Neural progenitor cell (in vitro differentiated cells): Measurements from ENCODE around the gene ZDHHC8. TPM values are rescaled to one million over a fixed set of nuclear protein-coding genes. Genes with fewer than 3 reads are reported as not detected.

ENCODE experiments used
- DNase-seq: peaks from one replicate; pipeline ENCODE4 v3.0.0-alpha.2; 2016; ENCODE audit warnings: low spot score
- H2AFZ ChIP-seq: fragments of 200-600 bp; sonication (generic); replicated peaks from 2 replicates; pipeline ENCODE4 v1.6.1; 2016; ENCODE audit warnings: antibody characterized with exemption
- H3F3A ChIP-seq: fragments of 200-600 bp; sonication (generic); 2 replicates; pipeline ENCODE4 v1.6.1; 2016; ENCODE audit warnings: antibody characterized with exemption, low read depth
- H3K27ac ChIP-seq: fragments of 200-600 bp; sonication (generic); 2 replicates; pipeline ENCODE4 v1.5.1; 2016; ENCODE audit warnings: mild to moderate bottlenecking
- H3K27me3 ChIP-seq: fragments of 200-600 bp; sonication (generic); 2 replicates; pipeline ENCODE4 v1.6.1; 2016; ENCODE audit warnings: mild to moderate bottlenecking, moderate library complexity
- H3K36me3 ChIP-seq: fragments of 200-600 bp; sonication (generic); 2 replicates; pipeline ENCODE4 v1.5.1; 2016
- H3K4me1 ChIP-seq: fragments of 200-600 bp; sonication (generic); 2 replicates; pipeline ENCODE4 v1.6.1; 2016; ENCODE audit warnings: mixed run types
- H3K4me2 ChIP-seq: fragments of 200-600 bp; sonication (generic); 2 replicates; pipeline ENCODE4 v1.6.1; 2016
- H3K4me3 ChIP-seq: fragments of 200-600 bp; sonication (generic); 2 replicates; pipeline ENCODE4 v1.5.1; 2016
- H3K79me2 ChIP-seq: fragments of 200-600 bp; sonication (generic); 2 replicates; pipeline ENCODE4 v1.6.1; 2016; ENCODE audit warnings: low read depth
- H3K9ac ChIP-seq: fragments of 200-600 bp; sonication (generic); 2 replicates; pipeline ENCODE4 v1.6.1; 2016
- H3K9me3 ChIP-seq: fragments of 200-600 bp; sonication (generic); 2 replicates; pipeline ENCODE4 v1.5.1; 2016; ENCODE audit warnings: low read depth
- H4K20me1 ChIP-seq: fragments of 200-600 bp; sonication (generic); 2 replicates; pipeline ENCODE4 v1.6.1; 2016; ENCODE audit warnings: low read depth
- H3K27ac Mint-ChIP-seq: 3 replicates; pipeline ENCODE4 v1.8.0; 2021; ENCODE audit warnings: mixed read lengths
- H3K27me3 Mint-ChIP-seq: 2 replicates; pipeline ENCODE4 v1.8.0; 2022; ENCODE audit warnings: low read depth, mild to moderate bottlenecking, inconsistent platforms, moderate library complexity, mixed read lengths; ENCODE audit not compliant: insufficient read depth
- H3K36me3 Mint-ChIP-seq: 3 replicates; pipeline ENCODE4 v1.8.0; 2021; ENCODE audit warnings: mixed read lengths
- H3K4me1 Mint-ChIP-seq: 3 replicates; pipeline ENCODE4 v1.8.0; 2021; ENCODE audit warnings: mixed read lengths
- H3K4me3 Mint-ChIP-seq: 3 replicates; pipeline ENCODE4 v1.8.0; 2021; ENCODE audit warnings: mild to moderate bottlenecking, moderate library complexity, mixed read lengths
- H3K9me3 Mint-ChIP-seq: 3 replicates; pipeline ENCODE4 v1.8.0; 2020; ENCODE audit warnings: mixed read lengths
- CTCF ChIP-seq: fragments of 200-600 bp; sonication (generic); IDR thresholded peaks from 2 replicates; pipeline ENCODE4 v1.5.1; 2017; ENCODE audit warnings: antibody characterized with exemption, mild to moderate bottlenecking
- EZH2 ChIP-seq: fragments of 200-600 bp; sonication (generic); IDR thresholded peaks from 2 replicates; pipeline ENCODE4 v1.6.1; 2017; ENCODE audit warnings: antibody characterized with exemption, mild to moderate bottlenecking, moderate library complexity
- EZH2phosphoT487 ChIP-seq: fragments of 200-600 bp; sonication (generic); IDR thresholded peaks from 2 replicates; pipeline ENCODE4 v1.6.1; 2017; ENCODE audit warnings: antibody characterized with exemption
- total RNA-seq: library from RNA; depleted of rRNA; stranded (reverse); fragments of >200 nt; gene quantifications from 2 replicates; pipeline ENCODE4 v1.2.3, GENCODE V29; 2015; ENCODE audit warnings: low replicate concordance

The ZDHHC8 gene
- total RNA-seq, 1 donor from 2014 or later = 7.1 TPM

GRCh38 chr22:20107951-20108756, 23.4 kb upstream of the ZDHHC8 start:
- H2AFZ ChIP-seq = no peak overlapping the region
- H3K4me1 Mint-ChIP-seq = no peaks in the 10 kb centered on the region

GRCh38 chr22:20108757-20109230, 22.8 kb upstream of the ZDHHC8 start:
- H3K9ac ChIP-seq = no peak overlapping the region
- peaks cover 39% of the 10 kb centered on the region for H3F3A ChIP-seq
- Mint-ChIP-seq H3K9me3 (no peaks in the 10 kb centered on the region), H3K27me3 (peaks cover 8% of the 10 kb centered on the region), H3K36me3 (peaks cover 12% of the 10 kb centered on the region), H3K4me1 (no peaks in the 10 kb centered on the region), H3K4me3 (no peak overlapping the region), H3K27ac (no peak overlapping the region)
- no peak overlapping the region for H3K4me2 ChIP-seq
- H3K79me2 ChIP-seq = peaks cover 11% of the 10 kb centered on the region
- H4K20me1 ChIP-seq = peaks cover 54% of the 10 kb centered on the region
- no peak for TF ChIP-seq EZH2phosphoT487
- TF ChIP-seq CTCF = no peak
- no peak for TF ChIP-seq EZH2
- no peak overlapping the region for H3K27ac ChIP-seq
- H3K27me3 ChIP-seq = no peaks in the 10 kb centered on the region
- no peak overlapping the region for H3K4me3 ChIP-seq
- H3K4me1 ChIP-seq = no peaks in the 10 kb centered on the region
- H2AFZ ChIP-seq = no peak overlapping the region
- H3K9me3 ChIP-seq = no peaks in the 10 kb centered on the region
- no peaks in the 10 kb centered on the region for H3K36me3 ChIP-seq
- no peak for DNase-seq

More at GRCh38 chr22:20107951-20108756, 23.4 kb upstream of the ZDHHC8 start:
- H3K27ac ChIP-seq = no peak overlapping the region
- peaks cover 60% of the 10 kb centered on the region for H4K20me1 ChIP-seq
- peaks cover 17% of the 10 kb centered on the region for H3K36me3 Mint-ChIP-seq
- peaks cover 38% of the 10 kb centered on the region for H3F3A ChIP-seq
- no peaks in the 10 kb centered on the region for H3K9me3 ChIP-seq
- no peak overlapping the region for H3K27ac Mint-ChIP-seq
- no peak overlapping the region for H3K4me2 ChIP-seq
- no peak for DNase-seq
- no peak overlapping the region for H3K4me3 ChIP-seq
- H3K4me1 ChIP-seq = no peaks in the 10 kb centered on the region
- TF ChIP-seq CTCF = no peak
- TF ChIP-seq EZH2phosphoT487 = no peak
- no peak for TF ChIP-seq EZH2
- no peak overlapping the region for H3K9ac ChIP-seq
- H3K79me2 ChIP-seq = peaks cover 18% of the 10 kb centered on the region
- H3K36me3 ChIP-seq = peaks cover 5% of the 10 kb centered on the region
- H3K27me3 Mint-ChIP-seq = peaks cover 8% of the 10 kb centered on the region
- H3K9me3 Mint-ChIP-seq = no peaks in the 10 kb centered on the region
- no peak overlapping the region for H3K4me3 Mint-ChIP-seq
- H3K27me3 ChIP-seq = no peaks in the 10 kb centered on the region

DNA sequence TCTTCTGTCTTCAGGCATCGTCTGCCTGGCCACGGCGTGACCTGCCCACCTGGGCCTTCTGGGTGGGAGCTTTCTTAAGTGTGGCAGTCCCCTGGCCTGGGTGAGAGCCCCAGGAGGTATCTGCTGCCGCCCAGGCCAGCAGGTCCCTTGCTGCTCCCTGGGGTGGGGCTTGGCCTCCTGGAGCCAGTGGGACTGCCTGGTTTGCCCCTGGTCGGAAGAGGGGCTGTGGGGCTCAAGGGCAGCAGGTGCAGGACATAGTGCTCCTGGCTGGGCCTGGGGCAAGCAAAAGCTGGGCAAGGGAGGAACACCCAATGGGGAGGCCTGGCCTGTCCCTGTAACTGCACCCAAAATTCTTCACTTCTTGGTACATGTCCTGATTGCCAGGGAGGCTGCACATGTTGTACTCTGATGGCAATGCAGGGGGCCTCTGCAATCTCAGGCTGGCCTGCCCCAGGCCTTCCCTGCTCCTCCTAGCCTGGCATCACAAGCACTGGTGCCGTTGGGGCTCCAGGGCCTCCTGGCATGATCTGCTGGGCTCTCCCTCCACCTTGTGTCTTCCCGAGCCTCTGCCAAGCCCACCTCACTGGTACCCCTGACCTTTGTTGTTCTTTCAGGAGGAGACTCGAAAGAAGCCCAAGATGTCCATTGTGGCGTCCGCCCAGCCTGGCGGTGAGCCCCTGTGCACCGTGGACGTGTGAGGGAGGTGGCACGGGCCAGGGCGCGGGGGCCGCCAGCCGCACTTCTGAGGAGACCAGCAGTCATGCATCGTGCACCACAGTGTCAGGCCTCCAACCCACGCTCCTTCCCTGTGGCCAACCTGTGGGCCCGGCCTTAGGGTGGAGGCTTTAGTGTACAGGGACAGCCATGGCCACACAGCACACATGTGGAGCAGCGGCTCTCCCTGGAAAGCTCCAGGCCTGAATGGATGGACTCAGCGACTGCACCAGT, 21.9 kb upstream of the ZDHHC8 start:
- Histone ChIP-seq H3K9ac (no peak overlapping the region), H3F3A (peaks cover 44% of the 10 kb centered on the region), H2AFZ (no peak overlapping the region), H3K9me3 (no peaks in the 10 kb centered on the region), H4K20me1 (peaks cover 47% of the 10 kb centered on the region), H3K79me2 (peaks cover 8% of the 10 kb centered on the region), H3K27ac (peak overlapping the region; percentile 20), H3K4me1 (no peaks in the 10 kb centered on the region), H3K4me3 (no peak overlapping the region), H3K36me3 (no peaks in the 10 kb centered on the region), H3K4me2 (no peak overlapping the region), H3K27me3 (no peaks in the 10 kb centered on the region)
- Mint-ChIP-seq H3K4me1 (no peaks in the 10 kb centered on the region), H3K27me3 (peaks cover 12% of the 10 kb centered on the region), H3K36me3 (peaks cover 16% of the 10 kb centered on the region), H3K4me3 (no peak overlapping the region), H3K9me3 (no peaks in the 10 kb centered on the region), H3K27ac (no peak overlapping the region)
- TF ChIP-seq CTCF (no peak), EZH2 (no peak), EZH2phosphoT487 (no peak)
- DNase-seq = no peak
